IPS-18a (cell line): ENCODE results near the gene TMPRSS7.

Source experiments
- H3K27ac ChIP-seq: one replicate; pipeline ENCODE4 v1.5.1; 2013; ENCODE audit warnings: low read length
- H3K27me3 ChIP-seq: one replicate; pipeline ENCODE4 v1.6.1; 2013; ENCODE audit warnings: mild to moderate bottlenecking, low read length; ENCODE audit not compliant: control insufficient read depth, insufficient read depth
- H3K36me3 ChIP-seq: one replicate; pipeline ENCODE4 v1.6.1; 2013; ENCODE audit warnings: low read depth, low read length; ENCODE audit not compliant: control insufficient read depth
- H3K4me1 ChIP-seq: one replicate; pipeline ENCODE4 v1.6.1; 2013; ENCODE audit warnings: low read depth, low read length; ENCODE audit not compliant: control insufficient read depth
- H3K4me3 ChIP-seq: one replicate; pipeline ENCODE4 v1.5.1; 2013; ENCODE audit warnings: low read length
- H3K9ac ChIP-seq: one replicate; pipeline ENCODE4 v1.6.1; 2013; ENCODE audit warnings: mild to moderate bottlenecking, low read length, moderate library complexity
- H3K9me3 ChIP-seq: one replicate; pipeline ENCODE4 v1.6.1; 2013; ENCODE audit warnings: low read depth, low read length; ENCODE audit not compliant: control insufficient read depth

The TMPRSS7 gene

DNA sequence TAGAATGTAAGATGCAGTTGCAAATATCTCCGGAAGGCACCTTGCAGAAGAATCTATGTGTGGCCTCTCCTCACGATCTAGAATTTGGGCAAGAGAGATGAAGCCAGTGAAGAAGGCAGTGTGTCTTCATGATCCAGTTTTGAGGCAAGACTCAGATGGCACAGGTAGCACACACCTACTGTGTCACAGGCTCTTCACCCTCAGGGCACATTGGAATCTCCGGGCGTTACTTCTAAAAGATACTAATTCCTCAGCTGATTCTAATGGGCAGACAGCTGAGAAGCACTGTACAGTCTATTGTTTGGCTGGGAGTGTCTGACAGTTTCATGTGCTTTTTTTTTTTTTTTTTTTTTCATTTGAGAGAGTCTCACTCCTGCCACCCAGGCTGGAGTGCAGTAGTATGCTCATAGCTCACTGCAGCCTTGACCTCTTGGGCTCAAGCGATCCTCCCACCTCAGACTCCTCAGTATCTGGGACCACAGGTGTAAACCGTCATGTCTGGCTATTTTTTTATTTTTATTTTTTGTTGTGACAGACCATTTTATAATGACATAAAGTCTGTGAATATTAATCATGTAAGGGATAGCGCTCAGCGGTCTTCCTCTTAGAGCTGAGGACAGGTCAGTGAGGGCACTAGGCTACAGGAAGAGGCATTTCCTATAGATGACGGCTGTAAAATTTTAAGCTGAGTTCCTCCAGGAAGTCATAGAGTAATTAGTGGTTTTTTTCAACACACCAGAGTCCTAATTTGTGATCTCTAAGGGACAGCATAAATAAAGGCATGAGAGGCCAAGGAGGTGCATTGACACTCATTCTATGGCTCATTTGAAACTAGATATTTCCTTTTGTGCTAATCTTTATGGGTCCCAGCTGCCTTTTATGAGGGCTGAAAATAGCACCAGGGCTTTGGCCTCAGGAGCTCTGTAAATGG, 55.7 kb downstream of the TMPRSS7 start:
- no peaks in the 10 kb centered on the region for H3K9me3 ChIP-seq
- no peak overlapping the region for H3K4me3 ChIP-seq
- no peak overlapping the region for H3K27ac ChIP-seq
- peaks cover 22% of the 10 kb centered on the region for H3K4me1 ChIP-seq
- H3K27me3 ChIP-seq = peaks cover 8% of the 10 kb centered on the region
- no peak overlapping the region for H3K9ac ChIP-seq
- H3K36me3 ChIP-seq = no peaks in the 10 kb centered on the region

- Histone ChIP-seq H3K36me3 (no peaks in the 10 kb centered on the region), H3K4me1 (peaks cover 22% of the 10 kb centered on the region), H3K27me3 (no peaks in the 10 kb centered on the region), H3K9me3 (no peaks in the 10 kb centered on the region), H3K9ac (no peak overlapping the region), H3K4me3 (no peak overlapping the region), H3K27ac (no peak overlapping the region)
Measured at GRCh38 chr3:112090887-112091586, 56.5 kb downstream of the TMPRSS7 start.

GRCh38 chr3:112092496-112093179, 58.1 kb downstream of the TMPRSS7 start:
- Histone ChIP-seq H3K4me3 (no peak overlapping the region), H3K4me1 (peaks cover 17% of the 10 kb centered on the region), H3K27me3 (no peaks in the 10 kb centered on the region), H3K9me3 (no peaks in the 10 kb centered on the region), H3K9ac (no peak overlapping the region), H3K27ac (no peak overlapping the region), H3K36me3 (no peaks in the 10 kb centered on the region)

- peaks cover 12% of the 10 kb centered on the region for H3K4me1 ChIP-seq
- no peaks in the 10 kb centered on the region for H3K27me3 ChIP-seq
- H3K36me3 ChIP-seq = no peaks in the 10 kb centered on the region
- H3K27ac ChIP-seq = no peak overlapping the region
- no peak overlapping the region for H3K4me3 ChIP-seq
- no peaks in the 10 kb centered on the region for H3K9me3 ChIP-seq
- no peak overlapping the region for H3K9ac ChIP-seq
Measured at GRCh38 chr3:112093180-112093522, 58.6 kb downstream of the TMPRSS7 start.

DNA sequence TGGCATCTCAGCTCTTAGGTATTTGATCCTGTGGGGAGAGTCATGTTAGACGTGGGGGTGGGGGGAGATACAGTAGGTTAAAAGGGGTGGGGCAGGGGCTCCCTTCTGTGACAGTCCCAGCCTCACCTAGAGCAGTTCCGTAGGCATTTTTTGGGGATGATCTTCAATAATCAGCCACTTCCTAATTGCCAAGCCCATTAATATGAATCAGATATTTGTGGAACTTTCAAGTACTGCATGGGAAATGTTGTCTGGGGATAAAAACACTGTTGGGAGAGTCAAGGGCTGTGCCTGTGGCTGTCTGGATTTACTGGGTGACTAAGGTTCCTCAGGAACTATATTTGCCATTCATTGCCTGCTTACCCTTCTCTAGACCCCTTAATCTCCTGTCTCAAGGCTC, 61.2 kb downstream of the TMPRSS7 start:
- Histone ChIP-seq H3K27ac (no peak overlapping the region), H3K4me1 (peaks cover 12% of the 10 kb centered on the region), H3K27me3 (no peaks in the 10 kb centered on the region), H3K4me3 (no peak overlapping the region), H3K9me3 (no peaks in the 10 kb centered on the region), H3K9ac (no peak overlapping the region), H3K36me3 (no peaks in the 10 kb centered on the region)

DNA sequence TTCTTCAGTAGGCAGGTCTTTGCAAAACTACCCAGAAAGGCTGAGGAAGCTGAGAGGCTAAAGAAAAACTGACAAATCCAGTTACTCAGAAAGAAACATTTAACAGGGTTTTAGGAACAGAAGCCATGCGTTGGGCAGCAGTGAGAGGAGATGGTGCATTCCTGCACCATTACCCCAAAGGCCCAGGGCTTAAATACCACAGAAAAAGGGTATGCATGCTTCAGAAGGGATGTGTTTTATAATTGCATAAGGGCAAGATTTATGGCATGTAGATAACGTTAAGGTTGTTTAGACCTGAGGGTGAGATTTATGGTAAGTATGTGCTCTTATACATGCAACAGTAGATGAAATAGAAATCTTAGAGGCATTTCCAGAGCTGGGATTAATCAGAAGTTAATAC, 61.6 kb downstream of the TMPRSS7 start:
- H3K27ac ChIP-seq = no peak overlapping the region
- peaks cover 12% of the 10 kb centered on the region for H3K4me1 ChIP-seq
- no peak overlapping the region for H3K4me3 ChIP-seq
- H3K27me3 ChIP-seq = no peaks in the 10 kb centered on the region
- no peak overlapping the region for H3K9ac ChIP-seq
- no peaks in the 10 kb centered on the region for H3K36me3 ChIP-seq
- H3K9me3 ChIP-seq = no peaks in the 10 kb centered on the region

DNA sequence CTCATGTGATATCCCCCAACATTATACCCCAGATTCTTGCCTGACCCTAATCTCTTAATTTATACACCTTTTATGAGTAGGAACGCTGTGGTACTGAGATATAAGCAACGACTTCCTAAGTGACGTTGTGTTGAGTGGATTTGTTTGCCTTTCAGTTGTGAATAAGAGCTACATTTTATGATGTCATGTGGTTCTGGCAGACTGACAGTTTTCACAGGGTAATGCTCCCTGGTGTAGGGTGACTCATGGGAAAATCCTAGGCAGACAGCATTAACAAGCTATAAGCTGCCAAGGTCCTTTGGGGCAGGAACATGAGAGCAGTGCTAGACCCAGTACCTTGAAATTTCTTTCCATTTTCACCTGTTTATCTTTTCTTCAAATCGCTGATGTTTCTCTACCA, 62.8 kb downstream of the TMPRSS7 start:
- Histone ChIP-seq H3K9ac (no peak overlapping the region), H3K36me3 (no peaks in the 10 kb centered on the region), H3K4me1 (peaks cover 10% of the 10 kb centered on the region), H3K27me3 (no peaks in the 10 kb centered on the region), H3K27ac (no peak overlapping the region), H3K4me3 (no peak overlapping the region), H3K9me3 (no peaks in the 10 kb centered on the region)

GRCh38 chr3:112101916-112102315, 67.4 kb downstream of the TMPRSS7 start:
- no peaks in the 10 kb centered on the region for H3K4me1 ChIP-seq
- H3K27me3 ChIP-seq = no peaks in the 10 kb centered on the region
- no peaks in the 10 kb centered on the region for H3K9me3 ChIP-seq
- no peak overlapping the region for H3K27ac ChIP-seq
- no peak overlapping the region for H3K9ac ChIP-seq
- no peaks in the 10 kb centered on the region for H3K36me3 ChIP-seq
- no peak overlapping the region for H3K4me3 ChIP-seq

DNA sequence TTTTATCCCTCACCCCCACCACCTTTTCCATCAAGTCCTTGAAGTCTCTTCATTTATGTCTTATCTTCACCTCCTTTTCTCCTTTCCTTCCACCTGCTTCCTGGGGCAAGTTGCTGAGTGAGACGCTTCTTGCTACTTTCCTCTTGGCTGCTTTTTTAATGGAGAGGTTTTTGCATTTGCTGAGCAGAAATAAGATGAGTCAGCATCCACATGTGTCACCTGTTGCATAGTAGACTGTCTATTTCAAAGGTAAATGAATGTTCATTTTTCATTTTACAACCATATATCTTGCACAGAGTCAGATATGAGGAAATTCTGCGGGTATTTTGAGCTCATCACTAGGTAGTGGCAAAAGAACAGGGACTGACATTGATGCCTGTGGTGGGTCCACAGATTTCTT, 70.2 kb downstream of the TMPRSS7 start:
- Histone ChIP-seq H3K27me3 (no peaks in the 10 kb centered on the region), H3K4me3 (no peak overlapping the region), H3K4me1 (no peaks in the 10 kb centered on the region), H3K9ac (no peak overlapping the region), H3K36me3 (no peaks in the 10 kb centered on the region), H3K27ac (no peak overlapping the region), H3K9me3 (no peaks in the 10 kb centered on the region)

DNA sequence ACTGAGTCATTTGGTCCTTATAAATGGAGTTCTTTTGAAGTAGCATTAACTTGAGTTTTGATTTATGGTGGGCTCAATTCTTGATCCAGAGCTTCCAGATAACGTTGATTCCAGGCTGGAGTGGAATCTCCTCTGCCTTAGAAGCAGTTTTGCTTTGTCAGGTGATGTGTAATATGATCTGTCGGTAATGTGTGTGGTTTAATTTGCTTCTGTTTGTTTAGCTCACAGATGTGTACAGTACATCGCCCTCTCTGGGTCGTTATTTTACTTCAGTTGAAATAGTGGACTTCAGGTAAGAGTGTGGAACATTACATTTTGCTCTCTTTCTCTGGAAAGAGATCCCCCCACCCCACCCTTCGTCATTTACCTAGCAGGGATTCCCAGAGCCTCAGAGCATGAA, 74.8 kb downstream of the TMPRSS7 start:
- H3K4me1 ChIP-seq = no peaks in the 10 kb centered on the region

DNA sequence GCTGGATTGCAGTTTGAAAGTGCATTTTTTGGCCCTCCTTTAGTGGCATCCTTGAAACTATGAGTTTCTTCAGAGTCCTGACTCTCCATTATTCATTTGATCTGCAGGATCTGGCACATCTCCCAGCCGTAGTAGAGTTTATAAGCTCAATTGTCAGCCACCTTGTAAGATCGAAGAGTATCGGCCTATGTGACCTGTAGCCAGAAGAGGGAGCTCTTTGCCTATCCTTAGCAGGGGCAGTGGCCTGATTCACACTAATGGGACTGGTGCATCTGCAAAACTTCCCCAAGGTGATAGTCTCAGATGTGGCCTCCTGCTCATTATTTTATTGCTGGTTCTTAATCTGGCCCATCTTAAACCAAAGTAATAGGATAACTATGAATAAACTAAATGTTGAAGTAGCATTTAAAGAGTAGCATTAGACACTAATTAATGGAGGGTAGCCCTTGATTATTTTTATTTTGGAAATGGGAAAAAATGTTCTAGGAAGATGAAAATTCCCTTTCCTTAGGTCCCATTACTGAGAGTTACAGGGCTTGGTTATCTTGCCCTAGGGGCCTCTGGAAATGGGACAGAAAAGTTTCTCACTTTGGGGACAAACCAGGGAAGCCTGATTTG, 77.4 kb downstream of the TMPRSS7 start:
- no peak overlapping the region for H3K9ac ChIP-seq
- no peaks in the 10 kb centered on the region for H3K9me3 ChIP-seq
- peaks cover 14% of the 10 kb centered on the region for H3K36me3 ChIP-seq
- H3K27me3 ChIP-seq = no peaks in the 10 kb centered on the region
- H3K4me1 ChIP-seq = no peaks in the 10 kb centered on the region
- H3K27ac ChIP-seq = no peak overlapping the region
- no peak overlapping the region for H3K4me3 ChIP-seq

More for the DNA sequence above, 74.8 kb downstream of the TMPRSS7 start:
- Histone ChIP-seq H3K36me3 (peaks cover 9% of the 10 kb centered on the region), H3K9ac (no peak overlapping the region), H3K27ac (no peak overlapping the region), H3K9me3 (no peaks in the 10 kb centered on the region), H3K27me3 (no peaks in the 10 kb centered on the region), H3K4me3 (no peak overlapping the region)
